Erythroblast (primary cell): ENCODE results near the gene CEP120.
"Not testable (repeated sequence)": the region's sequence is repeated elsewhere in the genome, so short reads cannot be mapped to it uniquely, and the experiment has no call there.

Experiments
- DNase-seq, 2 experiments: peaks; one replicate each; lab custom pipeline; 2025; lab: John Stamatoyannopoulos, UW
- GATA1 ChIP-seq: IDR thresholded peaks from 2 replicates; pipeline ENCODE4 v1.6.1; 2011; ENCODE audit warnings: low read depth, mild to moderate bottlenecking, control low read depth, low read length, moderate library complexity
- POLR2A ChIP-seq: IDR thresholded peaks from 2 replicates; pipeline ENCODE4 v1.6.1; 2011; ENCODE audit warnings: mild to moderate bottlenecking, low read length

Gene CEP120

GRCh38 chr5:123449424-123449974, 26.3 kb upstream of the CEP120 start:
- no peak for DNase-seq
- TF ChIP-seq GATA1 = no peak
- no peak for TF ChIP-seq POLR2A

GRCh38 chr5:123448743-123449142, 25.5 kb upstream of the CEP120 start:
- TF ChIP-seq GATA1 (no peak), POLR2A (no peak)
- DNase-seq = no peak

GRCh38 chr5:123448017-123448617, 24.9 kb upstream of the CEP120 start:
- no peak for DNase-seq
- no peak for TF ChIP-seq GATA1
- TF ChIP-seq POLR2A = no peak

GRCh38 chr5:123444016-123444415, 20.8 kb upstream of the CEP120 start:
- TF ChIP-seq GATA1 (no peak), POLR2A (no peak)
- no peak for DNase-seq

- DNase-seq = no peak
- TF ChIP-seq GATA1 (no peak), POLR2A (no peak)
Measured at GRCh38 chr5:123441408-123441807, 18.2 kb upstream of the CEP120 start.

- TF ChIP-seq POLR2A (no peak), GATA1 (no peak)
- no peak for DNase-seq
Measured at GRCh38 chr5:123440456-123441181, 17.4 kb upstream of the CEP120 start.

GRCh38 chr5:123439709-123440108, 16.5 kb upstream of the CEP120 start:
- no peak for DNase-seq
- no peak for TF ChIP-seq POLR2A
- TF ChIP-seq GATA1 = no peak

GRCh38 chr5:123438902-123439301, 15.7 kb upstream of the CEP120 start:
- TF ChIP-seq GATA1 (no peak), POLR2A (no peak)
- DNase-seq = no peak

GRCh38 chr5:123438244-123438643, 15.0 kb upstream of the CEP120 start:
- TF ChIP-seq GATA1 (no peak), POLR2A (no peak)
- no peak for DNase-seq

- no peak for DNase-seq
- TF ChIP-seq GATA1 (no peak), POLR2A (no peak)
Measured at GRCh38 chr5:123436201-123436600, 13.0 kb upstream of the CEP120 start.

GRCh38 chr5:123434796-123435195, 11.6 kb upstream of the CEP120 start:
- no peak for DNase-seq
- TF ChIP-seq GATA1 (no peak), POLR2A (no peak)

GRCh38 chr5:123433596-123433995, 10.4 kb upstream of the CEP120 start:
- DNase-seq = no peak
- no peak for TF ChIP-seq POLR2A
- no peak for TF ChIP-seq GATA1

GRCh38 chr5:123430441-123430840, 7.2 kb upstream of the CEP120 start:
- DNase-seq = not testable (repeated sequence)

GRCh38 chr5:123429993-123430392, 6.8 kb upstream of the CEP120 start:
- peak; percentile 3 to 23 for DNase-seq
- no peak for TF ChIP-seq POLR2A
- TF ChIP-seq GATA1 = no peak

GRCh38 chr5:123429221-123429954, 6.2 kb upstream of the CEP120 start:
- TF ChIP-seq GATA1 = no peak
- no peak for TF ChIP-seq POLR2A
- no peak for DNase-seq
